Measurements from ENCODE around the gene SLC35F1. TPM values are rescaled to one million over a fixed set of nuclear protein-coding genes. Genes with fewer than 3 reads are reported as not detected.

SLC35F1 gene
- total and polyA plus RNA-seq, 4 donors, result 0.01 to 0.09 (median 0.08) TPM; not detected in 1

GRCh38 chr6:118298476-118299427 is 391.7 kb downstream of the SLC35F1 start:
- DNase-seq (ENCODE audit: low spot score), result no peak
- WGBS, result 60% methylated on average over 8 of the region's 8 CpGs
- Histone ChIP-seq H3K27me3 (ENCODE audit: control insufficient read depth in 4 of 4, insufficient read depth in 4 of 4, low read length in 3 of 4) (no peaks in the 10 kb centered on the region), H3K4me1 (ENCODE audit: control insufficient read depth in 4 of 4, insufficient read depth in 4 of 4, low read length in 3 of 4) (peaks cover 0 to 10% (median 0%) of the 10 kb centered on the region in 4 donors), H3K9me3 (ENCODE audit: control insufficient read depth in 4 of 4, low read length in 3 of 4) (no peaks in the 10 kb centered on the region), H3K27ac (ENCODE audit: low read depth in 1 of 2, low read length in 2 of 2) (no peak overlapping the region), H3K36me3 (ENCODE audit: control insufficient read depth in 4 of 4, insufficient read depth in 3 of 4, low read depth in 1 of 4, low read length in 3 of 4) (no peaks in the 10 kb centered on the region), H3K9ac (ENCODE audit: low read depth in 1 of 2, low read length in 2 of 2) (no peak overlapping the region), H3K4me3 (ENCODE audit: low read depth in 1 of 3, low read length in 3 of 3) (no peak overlapping the region)
- TF ChIP-seq FOXA1 (IDR thresholded peaks at IDR 0.05) (no peak), NR2F2 (IDR thresholded peaks at IDR 0.05) (no peak), GABPA (IDR thresholded peaks at IDR 0.05 in 1 of 2, conservative IDR thresholded peaks at IDR 0.05 in 1 of 2) (no peak), JUND (IDR thresholded peaks at IDR 0.05) (no peak)

DNA sequence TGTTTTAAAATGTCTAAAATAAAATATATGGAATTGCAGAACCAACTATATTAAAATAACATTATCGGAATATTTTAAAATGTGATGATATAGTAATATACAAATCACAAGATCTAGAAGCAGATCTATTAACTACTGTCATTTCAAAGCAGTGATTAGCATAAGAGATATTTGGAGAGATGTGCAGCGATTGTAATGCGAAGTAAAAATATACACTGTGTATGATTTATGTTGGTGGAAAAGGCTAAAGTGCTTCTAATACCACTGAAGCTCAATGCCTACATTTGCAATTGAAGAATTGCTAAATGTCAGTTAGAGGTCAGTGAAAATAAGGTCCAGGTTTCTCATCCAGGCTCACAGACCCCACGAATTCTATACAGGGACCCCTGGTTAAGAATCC is 392.4 kb downstream of the SLC35F1 start:
- Histone ChIP-seq H3K36me3 (ENCODE audit: control insufficient read depth in 4 of 4, insufficient read depth in 3 of 4, low read depth in 1 of 4, low read length in 3 of 4) (no peaks in the 10 kb centered on the region), H3K9ac (ENCODE audit: low read depth in 1 of 2, low read length in 2 of 2) (no peak overlapping the region), H3K4me1 (ENCODE audit: control insufficient read depth in 4 of 4, insufficient read depth in 4 of 4, low read length in 3 of 4) (peaks cover 0 to 10% (median 0%) of the 10 kb centered on the region in 4 donors), H3K27me3 (ENCODE audit: control insufficient read depth in 4 of 4, insufficient read depth in 4 of 4, low read length in 3 of 4) (no peaks in the 10 kb centered on the region), H3K4me3 (ENCODE audit: low read depth in 1 of 3, low read length in 3 of 3) (no peak overlapping the region), H3K27ac (ENCODE audit: low read depth in 1 of 2, low read length in 2 of 2) (no peak overlapping the region), H3K9me3 (ENCODE audit: control insufficient read depth in 4 of 4, low read length in 3 of 4) (no peaks in the 10 kb centered on the region)
- TF ChIP-seq YY1 (IDR thresholded peaks at IDR 0.05), result no peak
- no peak for TF ChIP-seq JUND (IDR thresholded peaks at IDR 0.05)
- TF ChIP-seq RXRA (IDR thresholded peaks at IDR 0.05), result no peak
- no peak for TF ChIP-seq HNF4G (IDR thresholded peaks at IDR 0.05)
- TF ChIP-seq FOXA1 (IDR thresholded peaks at IDR 0.05), result no peak
- no peak for TF ChIP-seq SP1 (IDR thresholded peaks at IDR 0.05)
- TF ChIP-seq FOXA2 (IDR thresholded peaks at IDR 0.05), result no peak
- TF ChIP-seq TAF1 (conservative IDR thresholded peaks at IDR 0.05), result no peak
- TF ChIP-seq EGR1 (IDR thresholded peaks at IDR 0.05; ENCODE audit: low read depth in 2 of 2), result no peak
- no peak for TF ChIP-seq MAX (IDR thresholded peaks at IDR 0.05)
- no peak for TF ChIP-seq NR2F2 (IDR thresholded peaks at IDR 0.05)
- TF ChIP-seq ZBTB33 (IDR thresholded peaks at IDR 0.05), result no peak
- no peak for TF ChIP-seq REST (IDR thresholded peaks at IDR 0.05)
- TF ChIP-seq GABPA (IDR thresholded peaks at IDR 0.05 in 1 of 2, conservative IDR thresholded peaks at IDR 0.05 in 1 of 2), result no peak
- TF ChIP-seq HNF4A (conservative IDR thresholded peaks at IDR 0.05), result no peak
- TF ChIP-seq, protein P1, sequence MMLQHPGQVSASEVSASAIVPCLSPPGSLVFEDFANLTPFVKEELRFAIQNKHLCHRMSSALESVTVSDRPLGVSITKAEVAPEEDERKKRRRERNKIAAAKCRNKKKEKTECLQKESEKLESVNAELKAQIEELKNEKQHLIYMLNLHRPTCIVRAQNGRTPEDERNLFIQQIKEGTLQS (IDR thresholded peaks at IDR 0.05), result no peak
- no peak for TF ChIP-seq RAD21 (IDR thresholded peaks at IDR 0.05)
- TF ChIP-seq, protein P2, sequence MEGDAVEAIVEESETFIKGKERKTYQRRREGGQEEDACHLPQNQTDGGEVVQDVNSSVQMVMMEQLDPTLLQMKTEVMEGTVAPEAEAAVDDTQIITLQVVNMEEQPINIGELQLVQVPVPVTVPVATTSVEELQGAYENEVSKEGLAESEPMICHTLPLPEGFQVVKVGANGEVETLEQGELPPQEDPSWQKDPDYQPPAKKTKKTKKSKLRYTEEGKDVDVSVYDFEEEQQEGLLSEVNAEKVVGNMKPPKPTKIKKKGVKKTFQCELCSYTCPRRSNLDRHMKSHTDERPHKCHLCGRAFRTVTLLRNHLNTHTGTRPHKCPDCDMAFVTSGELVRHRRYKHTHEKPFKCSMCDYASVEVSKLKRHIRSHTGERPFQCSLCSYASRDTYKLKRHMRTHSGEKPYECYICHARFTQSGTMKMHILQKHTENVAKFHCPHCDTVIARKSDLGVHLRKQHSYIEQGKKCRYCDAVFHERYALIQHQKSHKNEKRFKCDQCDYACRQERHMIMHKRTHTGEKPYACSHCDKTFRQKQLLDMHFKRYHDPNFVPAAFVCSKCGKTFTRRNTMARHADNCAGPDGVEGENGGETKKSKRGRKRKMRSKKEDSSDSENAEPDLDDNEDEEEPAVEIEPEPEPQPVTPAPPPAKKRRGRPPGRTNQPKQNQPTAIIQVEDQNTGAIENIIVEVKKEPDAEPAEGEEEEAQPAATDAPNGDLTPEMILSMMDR (IDR thresholded peaks at IDR 0.05; ENCODE audit: low read depth, low read length, missing input control), result no peak
- 76% methylated on average over 4 of the region's 4 CpGs for whole genome bisulfite sequencing
- no peak for DNase-seq (ENCODE audit: low spot score)

Data from liver (tissue), 9 donors.